ENCODE measurements around the gene FRMD4A.

GRCh38 chr10:14186245-14186644 lies 144.5 kb downstream of the FRMD4A start:
- TF ChIP-seq POLR2A (IDR thresholded peaks at IDR 0.05): no peak
- no peak for TF ChIP-seq CTCF (IDR thresholded peaks at IDR 0.05)
- TF ChIP-seq POLR2AphosphoS5 (IDR thresholded peaks at IDR 0.05): no peak
- TF ChIP-seq EP300 (IDR thresholded peaks at IDR 0.05): no peak

Data from upper lobe of left lung (tissue), 4 donors.